Transverse colon (tissue), 4 donors: Measurements from ENCODE around the gene NHLH2. TPM values are rescaled to one million over a fixed set of nuclear protein-coding genes. Genes with fewer than 3 reads are reported as not detected.

Experiments
- DNase-seq: peaks from one replicate; pipeline ENCODE4 v3.0.0-alpha.2; 2019
- H3K27ac ChIP-seq, 4 donors: fragments of 200-600 bp; sonication (generic); 2 replicates each; pipeline ENCODE4 v1.5.1; 2016 to 2018; ENCODE audit warnings: inconsistent platforms in 4 of 4
- H3K27me3 ChIP-seq: fragments of 200-600 bp; sonication (generic); 2 replicates; pipeline ENCODE4 v1.5.1; 2017; ENCODE audit warnings: inconsistent platforms
- H3K36me3 ChIP-seq, 4 donors: fragments of 200-600 bp; sonication (generic); 2 replicates each; pipeline ENCODE4 v1.5.1; 2017 to 2019; ENCODE audit warnings: inconsistent platforms in 4 of 4
- H3K4me1 ChIP-seq, 4 donors: fragments of 200-600 bp; sonication (generic); 2 replicates each; pipeline ENCODE4 v1.5.1; 2017 to 2020; ENCODE audit warnings: inconsistent platforms in 4 of 4
- H3K4me3 ChIP-seq, 4 donors: fragments of 200-600 bp; sonication (generic); 1 replicate in 1 of 4; 2 replicates in 3 of 4; pipeline versions ENCODE4 v1.5.1 to v1.6.1; 2017 to 2019; ENCODE audit warnings: inconsistent platforms in 4 of 4
- H3K9me3 ChIP-seq, 2 donors: fragments of 200-600 bp; sonication (generic); 2 replicates each; pipeline ENCODE4 v1.5.1; 2017 to 2019; ENCODE audit warnings: inconsistent platforms in 2 of 2
- EP300 ChIP-seq: sonication (generic); formaldehyde crosslinking; IDR thresholded peaks from one replicate; pipeline ENCODE4 v1.6.1; 2017; ENCODE audit warnings: antibody characterized with exemption, low read depth
- POLR2A ChIP-seq: fragments of 450-650 bp; IDR thresholded peaks from one replicate; pipeline ENCODE4 v1.6.1; 2016; ENCODE audit warnings: antibody characterized with exemption, mild to moderate bottlenecking, moderate library complexity
- POLR2AphosphoS5 ChIP-seq, 3 donors: sonication (generic); formaldehyde crosslinking; IDR thresholded peaks; one replicate each; pipeline ENCODE4 v1.6.1; 2016; ENCODE audit warnings: antibody characterized with exemption in 3 of 3
- WGBS, 2 donors: methylation state at CpG; one replicate each; pipeline ENCODE4 v1.1.5; 2018; ENCODE audit warnings: low coverage in 1 of 2; 5-methylcytosine and 5-hydroxymethylcytosine counted together
- in situ Hi-C, 4 donors: fragments of 200-750 bp; cut with MboI; loops; one replicate each; pipeline versions ENCODE4 v1.15.0 to v1.15.1; 2017; ENCODE audit warnings: low sequenced_read_pairs in 3 of 4, low pct_ligation_motif_present in 1 of 4, low pct_unique_long_range_greater_than_20kb in 1 of 4
- intact Hi-C: fragments of 100-400 bp; cut with DNase I; formaldehyde crosslinking; loops from one replicate; pipeline ENCODE4 v1.15.1; 2023; ENCODE audit warnings: low total_unique reads
- total RNA-seq, 4 donors: library from RNA; depleted of rRNA; stranded (reverse); fragments of >200 nt; gene quantifications; one replicate each; pipeline ENCODE4 v1.1.0, GENCODE V29; 2016
- TF ChIP-seq, protein P1 (sequence below), 5 experiments: fragments of 200-600 bp in 3 of 5; fragments of 450-650 bp in 2 of 5; sonication (generic) in 3 of 5; IDR thresholded peaks; 1 replicate in 2 of 5; 2 replicates in 3 of 5; pipeline ENCODE4 v1.5.1; 2016 to 2017; ENCODE audit warnings: antibody characterized with exemption in 5 of 5, inconsistent platforms in 3 of 5, mild to moderate bottlenecking in 2 of 5, moderate library complexity in 1 of 5

The NHLH2 gene
- total RNA-seq, 4 donors from 2014 or later = not detected

DNA sequence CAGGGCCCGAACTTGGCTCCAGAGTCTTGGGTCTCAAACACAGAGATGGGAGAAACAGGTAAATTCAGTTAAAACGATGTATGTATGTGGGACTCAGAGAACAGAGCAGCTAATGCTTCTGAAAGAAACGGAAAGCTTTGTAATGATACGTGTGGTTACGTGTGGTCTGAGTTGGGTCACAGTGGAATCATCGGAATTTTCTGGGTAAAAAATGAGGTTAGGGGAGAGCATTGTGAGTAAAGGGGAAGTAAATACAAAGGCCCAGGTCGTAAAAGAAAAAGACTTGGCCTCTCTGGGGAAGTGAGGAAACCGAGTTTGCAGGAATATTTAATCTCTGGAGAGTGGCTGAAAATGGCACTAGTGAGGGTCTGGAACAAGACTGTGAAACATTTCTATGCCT is 8.3 kb downstream of the NHLH2 start:
- no peak for DNase-seq
- Histone ChIP-seq H3K27me3 (peaks cover 39% of the 10 kb centered on the region), H3K4me1 (peaks cover 0 to 14% (median 9%) of the 10 kb centered on the region in 4 donors), H3K9me3 (no peaks in the 10 kb centered on the region), H3K27ac (no peak overlapping the region), H3K4me3 (no peak overlapping the region), H3K36me3 (no peaks in the 10 kb centered on the region)
- intact Hi-C loops (no loop called here), in situ Hi-C loops (no loop called here)
- WGBS, 2 donors = 71 to 87% methylated on average over 8 of the region's 8 CpGs
- TF ChIP-seq, protein P1, sequence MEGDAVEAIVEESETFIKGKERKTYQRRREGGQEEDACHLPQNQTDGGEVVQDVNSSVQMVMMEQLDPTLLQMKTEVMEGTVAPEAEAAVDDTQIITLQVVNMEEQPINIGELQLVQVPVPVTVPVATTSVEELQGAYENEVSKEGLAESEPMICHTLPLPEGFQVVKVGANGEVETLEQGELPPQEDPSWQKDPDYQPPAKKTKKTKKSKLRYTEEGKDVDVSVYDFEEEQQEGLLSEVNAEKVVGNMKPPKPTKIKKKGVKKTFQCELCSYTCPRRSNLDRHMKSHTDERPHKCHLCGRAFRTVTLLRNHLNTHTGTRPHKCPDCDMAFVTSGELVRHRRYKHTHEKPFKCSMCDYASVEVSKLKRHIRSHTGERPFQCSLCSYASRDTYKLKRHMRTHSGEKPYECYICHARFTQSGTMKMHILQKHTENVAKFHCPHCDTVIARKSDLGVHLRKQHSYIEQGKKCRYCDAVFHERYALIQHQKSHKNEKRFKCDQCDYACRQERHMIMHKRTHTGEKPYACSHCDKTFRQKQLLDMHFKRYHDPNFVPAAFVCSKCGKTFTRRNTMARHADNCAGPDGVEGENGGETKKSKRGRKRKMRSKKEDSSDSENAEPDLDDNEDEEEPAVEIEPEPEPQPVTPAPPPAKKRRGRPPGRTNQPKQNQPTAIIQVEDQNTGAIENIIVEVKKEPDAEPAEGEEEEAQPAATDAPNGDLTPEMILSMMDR (IDR thresholded peaks at IDR 0.05) = no peak
- no peak for TF ChIP-seq EP300
- no peak for TF ChIP-seq POLR2AphosphoS5 (IDR thresholded peaks at IDR 0.05)
- no peak for TF ChIP-seq POLR2A

DNA sequence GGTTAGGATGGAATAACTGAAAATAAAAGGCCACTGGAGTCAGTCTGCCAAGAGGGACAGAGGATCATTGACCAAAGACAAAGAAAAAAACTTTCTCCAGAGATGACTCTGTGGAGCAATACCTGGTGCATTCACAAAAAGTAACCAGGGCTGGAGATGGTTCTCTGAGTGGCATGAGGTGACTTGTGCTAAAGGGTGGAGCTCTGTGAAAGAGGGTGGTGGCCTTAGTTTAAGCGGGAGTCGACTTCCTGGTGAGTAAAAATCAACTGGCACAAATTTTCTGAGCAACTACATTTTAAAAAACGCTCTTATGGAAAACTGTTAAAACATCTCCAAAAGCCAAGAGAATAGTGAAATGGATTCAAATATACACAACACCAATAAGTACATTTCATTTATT is 10.0 kb downstream of the NHLH2 start:
- 58 to 60% methylated on average over 3 of the region's 3 CpGs for WGBS, 2 donors
- no peaks in the 10 kb centered on the region for H3K36me3 ChIP-seq
- peaks cover 0 to 13% (median 7%) of the 10 kb centered on the region in 4 donors for H3K4me1 ChIP-seq
- H3K27me3 ChIP-seq = peaks cover 39% of the 10 kb centered on the region
- intact Hi-C loops (no loop called here), in situ Hi-C loops (no loop called here)
- H3K9me3 ChIP-seq = no peaks in the 10 kb centered on the region
- TF ChIP-seq POLR2AphosphoS5 (IDR thresholded peaks at IDR 0.05) (no peak), POLR2A (no peak), EP300 (no peak)
- TF ChIP-seq, protein P1 (IDR thresholded peaks at IDR 0.05) = no peak
- DNase-seq = no peak
- H3K27ac ChIP-seq = no peak overlapping the region
- no peak overlapping the region for H3K4me3 ChIP-seq

DNA sequence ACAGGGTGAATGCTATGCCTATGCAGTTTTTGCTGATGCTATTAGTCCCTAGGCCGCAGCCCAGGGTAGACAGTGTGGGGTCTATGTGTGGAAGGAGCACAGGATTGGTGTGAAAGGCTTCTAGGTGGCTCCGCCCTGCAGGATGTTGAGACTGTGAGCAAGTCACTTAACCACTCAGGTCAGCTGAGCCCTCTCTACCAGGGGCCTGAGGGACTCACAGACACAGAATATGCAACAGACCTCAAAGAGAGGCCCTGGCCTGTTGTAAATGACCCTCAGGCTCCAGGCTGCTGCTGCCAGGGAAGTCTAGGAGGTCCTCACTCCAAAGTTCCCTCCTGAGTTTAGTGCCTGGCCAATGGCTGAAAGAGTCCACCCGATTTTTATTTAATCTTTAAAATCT is 11.0 kb downstream of the NHLH2 start:
- TF ChIP-seq POLR2AphosphoS5 (IDR thresholded peaks at IDR 0.05) = no peak
- TF ChIP-seq, protein P1 (IDR thresholded peaks at IDR 0.05) = no peak
- TF ChIP-seq EP300 = no peak
- no peaks in the 10 kb centered on the region for H3K36me3 ChIP-seq
- peaks cover 0 to 13% (median 7%) of the 10 kb centered on the region in 4 donors for H3K4me1 ChIP-seq
- no peak overlapping the region for H3K4me3 ChIP-seq
- H3K9me3 ChIP-seq = no peaks in the 10 kb centered on the region
- DNase-seq = no peak
- WGBS, 2 donors = 90% methylated on average over 2 to 3 of the region's 3 CpGs
- H3K27me3 ChIP-seq = peaks cover 44% of the 10 kb centered on the region
- no peak overlapping the region for H3K27ac ChIP-seq
- intact Hi-C loops (no loop called here), in situ Hi-C loops (no loop called here)

DNA sequence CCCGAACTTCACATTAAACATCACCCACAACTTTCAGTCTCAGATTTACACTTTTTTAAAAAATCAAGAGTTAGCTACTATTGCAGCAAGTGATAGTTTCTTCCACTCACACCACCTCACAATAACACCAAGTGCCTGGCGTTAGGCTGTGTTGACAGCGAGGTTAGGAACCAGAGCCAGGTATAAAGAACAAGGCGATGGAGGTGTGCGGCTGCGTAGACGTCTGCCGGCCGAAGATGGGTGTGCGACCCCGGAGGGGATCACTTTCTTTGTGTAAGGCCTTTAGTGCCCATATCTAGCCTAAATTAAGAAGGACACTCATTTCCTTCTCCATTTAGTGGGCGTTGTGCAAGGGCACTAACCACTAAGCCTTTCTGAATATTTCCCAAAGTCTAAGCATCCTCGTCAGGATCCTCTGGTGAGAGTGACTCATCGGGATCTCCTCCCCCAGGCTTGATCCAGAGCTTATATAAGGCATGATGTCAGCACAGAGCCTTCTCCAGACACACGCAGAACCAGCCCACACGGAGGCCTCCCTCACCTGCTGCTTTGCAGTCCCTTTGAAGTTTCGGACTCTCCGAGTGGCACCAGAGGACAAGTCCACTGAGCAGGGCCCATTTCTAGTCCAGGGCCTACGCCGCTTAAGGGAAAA is 11.8 kb downstream of the NHLH2 start:
- no peaks in the 10 kb centered on the region for H3K36me3 ChIP-seq
- no peaks in the 10 kb centered on the region for H3K9me3 ChIP-seq
- in situ Hi-C loops (no loop called here), intact Hi-C loops (no loop called here)
- H3K4me3 ChIP-seq = peak overlapping the region in 3 of 4 donors; percentile 44 to 48 (median 44)
- 79 to 83% methylated on average over 11 to 20 of the region's 20 CpGs for WGBS, 2 donors
- H3K27me3 ChIP-seq = peaks cover 44% of the 10 kb centered on the region
- H3K27ac ChIP-seq = peak overlapping the region in 2 of 4 donors; percentile 27 to 41
- TF ChIP-seq POLR2AphosphoS5 (IDR thresholded peaks at IDR 0.05) (peak in 2 of 3 donors; percentile 36 to 48), EP300 (no peak), POLR2A (no peak)
- TF ChIP-seq, protein P1 (IDR thresholded peaks at IDR 0.05) = no peak
- peak; percentile 29 for DNase-seq
- H3K4me1 ChIP-seq = peaks cover 0 to 13% (median 7%) of the 10 kb centered on the region in 4 donors
